K562 (cell line): Measurements from ENCODE around the gene CARD10. TPM values are rescaled to one million over a fixed set of nuclear protein-coding genes. Genes with fewer than 3 reads are reported as not detected.
A peak's percentile ranks its signal among the peaks of the same experiment; 100 is the strongest.

Source experiments
- ATAC-seq: fragments of 200-7000 bp; cut with Tn5 transposase; 3 replicates; pipeline ENCODE4 v1.9.1; 2020; ENCODE audit warnings: moderate library complexity
- BruUV-seq: library from RNA; stranded (reverse); fragments of 400-500 nt; replicated peaks from 2 replicates; lab custom pipeline; 2021; lab: Mats Ljungman, UMichigan
- CTCF ChIA-PET: fragments of 300-600 bp; formaldehyde crosslinking; extraction: SDS; loops from one replicate; lab custom pipeline; 2021; ENCODE audit warnings: low intra/inter-chr PET ratio; lab: Yijun Ruan, JAX
- POLR2A ChIA-PET: fragments of 300-600, 350-650 bp; sonication (Branson Sonifier 250); formaldehyde crosslinking; extraction: SDS; loops from one replicate; lab custom pipeline; 2021; ENCODE audit warnings: antibody characterized with exemption, inconsistent platforms; lab: Yijun Ruan, JAX
- DNase-seq, 4 experiments: peaks; one replicate each; pipeline versions ENCODE4 v3.0.0 to v3.0.0-alpha.2; 2011 to 2018; ENCODE audit warnings: low spot score in 3 of 4, mixed read lengths in 3 of 4; ENCODE audit errors: extremely low read depth in 1 of 4
- FAIRE-seq: peaks from 2 replicates; lab custom pipeline; 2011; peaks lifted over from hg19 to GRCh38; lab: Jason Lieb, UNC
- H2AFZ ChIP-seq: 2 replicates; pipeline ENCODE4 v1.6.0; 2011; ENCODE audit warnings: low read depth, low read length, control low read depth, inconsistent platforms
- H3K27ac ChIP-seq: fragments of 200-600 bp; 3 replicates; pipeline ENCODE4 v1.8.0; 2011; ENCODE audit warnings: low read depth, mild to moderate bottlenecking, control low read depth, inconsistent platforms, low read length, moderate library complexity, mixed read lengths; ENCODE audit errors: extremely low read depth
- H3K27me3 ChIP-seq, 2 experiments: fragments of 300-600 bp in 1 of 2; 2 replicates in 1 of 2; 3 replicates in 1 of 2; pipeline versions ENCODE4 v1.6.0 to v1.8.0; 2011; ENCODE audit warnings: inconsistent platforms in 2 of 2, low read length in 2 of 2, mild to moderate bottlenecking in 1 of 2, mixed read lengths in 1 of 2, moderate library complexity in 1 of 2; ENCODE audit not compliant: control insufficient read depth in 2 of 2, insufficient read depth in 2 of 2
- H3K36me3 ChIP-seq: fragments of 300-600 bp; 3 replicates; pipeline ENCODE4 v1.8.0; 2011; ENCODE audit warnings: mild to moderate bottlenecking, low read length, inconsistent platforms; ENCODE audit not compliant: control insufficient read depth, insufficient read depth
- H3K4me1 ChIP-seq, 2 experiments: fragments of 200-600 bp in 1 of 2; replicated peaks in 1 of 2; 2 replicates in 1 of 2; 3 replicates in 1 of 2; pipeline versions ENCODE4 v1.5.1 to v1.8.0; 2011; ENCODE audit warnings: inconsistent platforms in 2 of 2, low read length in 2 of 2, mild to moderate bottlenecking in 1 of 2, mixed read lengths in 1 of 2, moderate library complexity in 1 of 2; ENCODE audit not compliant: control insufficient read depth in 2 of 2, insufficient read depth in 2 of 2
- H3K4me2 ChIP-seq: 2 replicates; pipeline ENCODE4 v1.6.1; 2011; ENCODE audit warnings: low read length, control low read depth, inconsistent platforms, mixed read lengths; ENCODE audit not compliant: insufficient read depth
- H3K4me3 ChIP-seq: fragments of 200-600 bp; sonication (generic), shearing (Covaris generic); 2 replicates; pipeline ENCODE4 v1.5.1; 2016; ENCODE audit warnings: control low read depth, inconsistent platforms
- H3K79me2 ChIP-seq: fragments of 200-600 bp; 3 replicates; pipeline ENCODE4 v1.8.0; 2011; ENCODE audit warnings: low read length, inconsistent platforms; ENCODE audit not compliant: control insufficient read depth, insufficient read depth
- H3K9ac ChIP-seq, 2 experiments: 2 replicates each; pipeline versions ENCODE4 v1.6.0 to v1.6.1; 2011; ENCODE audit warnings: low read depth in 2 of 2, low read length in 2 of 2, control low read depth in 1 of 2, inconsistent platforms in 1 of 2, mild to moderate bottlenecking in 1 of 2, mixed read lengths in 1 of 2; ENCODE audit not compliant: insufficient read depth in 1 of 2
- H3K9me1 ChIP-seq: one replicate; pipeline ENCODE4 v1.6.0; 2011; ENCODE audit warnings: inconsistent platforms, mild to moderate bottlenecking, low read length, moderate library complexity; ENCODE audit not compliant: control insufficient read depth, insufficient read depth
- H3K9me3 ChIP-seq: replicated peaks from 2 replicates; pipeline ENCODE4 v1.5.1; 2011; ENCODE audit warnings: low read depth, low read length, inconsistent platforms; ENCODE audit not compliant: control insufficient read depth, insufficient read depth
- H4K20me1 ChIP-seq: replicated peaks from 2 replicates; pipeline ENCODE4 v1.6.1; 2011; ENCODE audit warnings: low read length, inconsistent platforms, mixed read lengths; ENCODE audit not compliant: control insufficient read depth, insufficient read depth
- ARID2 ChIP-seq: fragments of 450-650 bp; IDR thresholded peaks from 2 replicates; pipeline ENCODE4 v1.6.1; 2017; ENCODE audit warnings: antibody characterized with exemption, mild to moderate bottlenecking
- CREB1 ChIP-seq, 2 experiments: sonication (generic) in 1 of 2; formaldehyde crosslinking in 1 of 2; IDR thresholded peaks; 2 replicates each; pipeline versions ENCODE4 v1.6.1 to v1.8.0; 2012 to 2022; ENCODE audit warnings: inconsistent platforms in 1 of 2, mild to moderate bottlenecking in 1 of 2, missing genetic modification reagents in 1 of 2, moderate library complexity in 1 of 2
- CTBP1 ChIP-seq: fragments of 450-650 bp; IDR thresholded peaks from 2 replicates; pipeline ENCODE4 v1.6.1; 2016; ENCODE audit warnings: borderline replicate concordance
- ELK1 ChIP-seq: sonication (generic); formaldehyde crosslinking; IDR thresholded peaks from 2 replicates; pipeline ENCODE4 v1.8.1; 2022; ENCODE audit warnings: missing genetic modification reagents
- GABPB1 ChIP-seq: sonication (generic); formaldehyde crosslinking; IDR thresholded peaks from 2 replicates; pipeline ENCODE4 v1.8.0; 2022; ENCODE audit warnings: mild to moderate bottlenecking, missing genetic modification reagents
- HNRNPK ChIP-seq: fragments of 200-400 bp; formaldehyde crosslinking; IDR thresholded peaks from one replicate; pipeline ENCODE4 v1.6.1; 2018; ENCODE audit warnings: mild to moderate bottlenecking, low read depth, low read length; ENCODE audit not compliant: poor library complexity, severe bottlenecking
- POLR2AphosphoS2 ChIP-seq: IDR thresholded peaks from 2 replicates; pipeline ENCODE4 v1.6.1; 2012; ENCODE audit warnings: low read length, improper control_type of control experiment
- PTBP1 ChIP-seq: fragments of 200-400 bp; formaldehyde crosslinking; IDR thresholded peaks from 2 replicates; pipeline ENCODE4 v1.6.1; 2017; ENCODE audit warnings: low read depth, low read length
- RCOR1 ChIP-seq, 2 experiments: IDR thresholded peaks; 2 replicates each; pipeline ENCODE4 v1.6.1; 2012; ENCODE audit warnings: low read depth in 2 of 2, low read length in 2 of 2, borderline replicate concordance in 1 of 2, improper control_type of control experiment in 1 of 2
- RNF2 ChIP-seq: sonication (generic); IDR thresholded peaks from 2 replicates; pipeline ENCODE4 v1.6.1; 2016
- STAT5B ChIP-seq: fragments of 250-450 bp; sonication (Bioruptor Pico); IDR thresholded peaks from 2 replicates; pipeline ENCODE4 v1.8.0; 2021; ENCODE audit warnings: mild to moderate bottlenecking, inconsistent platforms
- TCF7 ChIP-seq: sonication (generic); IDR thresholded peaks from 2 replicates; pipeline ENCODE4 v1.6.1; 2016; ENCODE audit warnings: antibody characterized with exemption, borderline replicate concordance
- THRA ChIP-seq: fragments of 450-650 bp; IDR thresholded peaks from 2 replicates; pipeline ENCODE4 v1.6.1; 2017; ENCODE audit warnings: mild to moderate bottlenecking, moderate library complexity
- ZBTB7A ChIP-seq: IDR thresholded peaks from 2 replicates; pipeline ENCODE4 v1.6.1; 2011; ENCODE audit warnings: low read depth, mild to moderate bottlenecking, low read length, moderate library complexity, borderline replicate concordance; ENCODE audit not compliant: control insufficient read depth
- ZNF143 ChIP-seq: sonication (generic); formaldehyde crosslinking; IDR thresholded peaks from 2 replicates; pipeline ENCODE4 v1.9.0; 2022; ENCODE audit warnings: mild to moderate bottlenecking, missing genetic modification reagents
- WGBS: fragments of 100-300 bp; shearing (Covaris generic); methylation state at CpG from one replicate; pipeline ENCODE4 v1.1.6; 2016; ENCODE audit warnings: low coverage, mixed read lengths; ENCODE audit not compliant: insufficient coverage; ENCODE audit errors: missing lambda C conversion rate; 5-methylcytosine and 5-hydroxymethylcytosine counted together
- in situ Hi-C: fragments of 300-500 bp; cut with MboI; formaldehyde crosslinking; loops from 4 replicates; pipeline ENCODE4 v1.15.0; 2018; ENCODE audit warnings: inconsistent platforms, mixed read lengths
- intact Hi-C: fragments of 100-400 bp; cut with micrococcal nuclease; formaldehyde crosslinking; loops from 2 replicates; pipeline ENCODE4 v1.14.2; 2022
- polyA plus RNA-seq, 8 experiments: library from polyadenylated mRNA; depleted of rRNA in 4 of 8; stranded (reverse) in 5 of 8; unstranded in 3 of 8; fragments of >200 nt; fragmentation: Nextera tagmentation in 2 of 8; fragmentation: Illumina TruSeq in 1 of 8; extraction: Ambion mirVana in 2 of 8; extraction: Trizol in 1 of 8; gene quantifications; 2 replicates each; pipeline versions ENCODE4 v1.2.1 to v1.2.3, GENCODE V29; 2011 to 2014; ENCODE audit warnings: inconsistent platforms in 1 of 8, missing spikeins in 1 of 8
- total RNA-seq, 7 experiments: library from RNA; depleted of rRNA in 6 of 7; stranded (reverse); fragments of >200 nt in 6 of 7; fragmentation: Illumina TruSeq in 2 of 7; extraction: Trizol in 2 of 7; gene quantifications; 2 replicates each; pipeline versions ENCODE4 v1.2.1 to v1.2.3, GENCODE V29; 2011 to 2021; ENCODE audit warnings: low replicate concordance in 1 of 7

CARD10 gene
- total and polyA plus RNA-seq, 9 of the 15 experiments (the other 6 are each of a cell fraction or from before 2014, with no cell fraction given), result 0.13 to 5.8 (median 1.6) TPM

- Histone ChIP-seq H3K27me3 (peaks cover 0 to 28% of the 10 kb centered on the region in 2 experiments; a peak in 3 of 5 replicates), H3K36me3 (no peaks in the 10 kb centered on the region), H3K79me2 (no peaks in the 10 kb centered on the region), H3K9me3 (no peaks in the 10 kb centered on the region), H3K9me1 (no peaks in the 10 kb centered on the region), H3K4me2 (no peak overlapping the region), H3K27ac (no peak overlapping the region), H2AFZ (no peak overlapping the region), H3K4me1 (no peaks in the 10 kb centered on the region), H3K9ac (no peak overlapping the region), H4K20me1 (no peaks in the 10 kb centered on the region), H3K4me3 (no peak overlapping the region)
- ChIA-PET POLR2A (no interaction called here), CTCF (no interaction called here)
- BruUV-seq, result no TSS peak
- in situ Hi-C loops, result no loop called here
- 1% methylated on average over 7 of the region's 7 CpGs for WGBS
- intact Hi-C loops, result no loop called here
- ATAC-seq, result no peak
- FAIRE-seq, result no peak
- no peak for DNase-seq
- TF ChIP-seq ZBTB7A (no peak), PTBP1 (no peak), POLR2AphosphoS2 (no peak)
These were observed 76.1 kb downstream of the CARD10 start for GRCh38 chr22:37443086-37443485.

- Histone ChIP-seq H3K4me1 (no peaks in the 10 kb centered on the region), H3K27ac (no peak overlapping the region)
- intact Hi-C loops, result no loop called here
- TF ChIP-seq HNRNPK (no peak), ELK1 (CRISPR knock-in tag) (no peak), STAT5B (CRISPR knock-in tag) (no peak), RNF2 (no peak), ZNF143 (peak; percentile 50; the same call in 1 of the 2 replicates), ARID2 (no peak), RCOR1 (IDR thresholded peaks at IDR 0.05; ENCODE audit: borderline replicate concordance in 1 of 2, low read depth in 2 of 2, low read length in 2 of 2) (no peak), CTBP1 (no peak), CREB1 (IDR thresholded peaks at IDR 0.05) (no peak), CREB1 (CRISPR knock-in tag; IDR thresholded peaks at IDR 0.05) (no peak), TCF7 (no peak), THRA (no peak), GABPB1 (no peak)
These were observed 76.7 kb downstream of the CARD10 start for GRCh38 chr22:37442537-37442936.

More at GRCh38 chr22:37442537-37442936, 76.7 kb downstream of the CARD10 start:
- H3K79me2 ChIP-seq, result no peaks in the 10 kb centered on the region
- FAIRE-seq (no peak), ATAC-seq (no peak), DNase-seq (no peak)
- H3K9me1 ChIP-seq, result no peaks in the 10 kb centered on the region
- WGBS, result 0% methylated on average over 2 of the region's 2 CpGs
- ChIA-PET POLR2A (no interaction called here), CTCF (no interaction called here)
- H4K20me1 ChIP-seq, result no peaks in the 10 kb centered on the region
- H3K27me3 ChIP-seq, result peaks cover 0 to 27% of the 10 kb centered on the region in 2 experiments; a peak in 3 of 5 replicates
- no peaks in the 10 kb centered on the region for H3K9me3 ChIP-seq
- no peak overlapping the region for H3K9ac ChIP-seq
- no peak overlapping the region for H3K4me2 ChIP-seq
- no peaks in the 10 kb centered on the region for H3K36me3 ChIP-seq
- in situ Hi-C loops, result no loop called here
- no peak overlapping the region for H3K4me3 ChIP-seq
- no peak overlapping the region for H2AFZ ChIP-seq
- BruUV-seq, result no TSS peak
